H1 (cell line): ENCODE results near the gene BNC2. TPM values are rescaled to one million over a fixed set of nuclear protein-coding genes. Genes with fewer than 3 reads are reported as not detected.

Source experiments
- CTCF ChIA-PET: fragments of 300-600 bp; sonication (Branson Sonifier 250); formaldehyde crosslinking; loops from one replicate; lab custom pipeline; 2021; ENCODE audit not compliant: partially characterized antibody; lab: Charles Lee
- POLR2A ChIA-PET: fragments of 300-600 bp; sonication (Branson Sonifier 250); formaldehyde crosslinking; loops from one replicate; lab custom pipeline; 2021; ENCODE audit warnings: inconsistent platforms; ENCODE audit not compliant: partially characterized antibody; lab: Charles Lee
- DNase-seq, 2 experiments: peaks; one replicate each; pipeline versions ENCODE4 v3.0.0 to v3.0.0-alpha.2; 2010 to 2022; ENCODE audit warnings: low spot score in 2 of 2, low read depth in 1 of 2, mixed read lengths in 1 of 2
- FAIRE-seq: peaks from 2 replicates; lab custom pipeline; 2011; peaks lifted over from hg19 to GRCh38; lab: Jason Lieb, UNC
- H2AFZ ChIP-seq: 2 replicates; pipeline ENCODE4 v1.8.1; 2012; ENCODE audit warnings: low read length, inconsistent platforms
- H2AK5ac ChIP-seq: 2 replicates; pipeline ENCODE4 v1.6.1; 2013; ENCODE audit warnings: low read depth, low read length
- H2BK120ac ChIP-seq: replicated peaks from 2 replicates; pipeline ENCODE3; 2013; ENCODE audit warnings: low read depth, low read length, inconsistent platforms
- H2BK12ac ChIP-seq: 2 replicates; pipeline ENCODE4 v1.6.1; 2013; ENCODE audit warnings: low read depth, low read length
- H2BK15ac ChIP-seq: 2 replicates; pipeline ENCODE4 v1.6.1; 2013; ENCODE audit warnings: low read length
- H2BK20ac ChIP-seq: 2 replicates; pipeline ENCODE4 v1.6.1; 2013; ENCODE audit warnings: low read length
- H2BK5ac ChIP-seq: 2 replicates; pipeline ENCODE4 v1.6.1; 2013; ENCODE audit warnings: low read depth, low read length
- H3K14ac ChIP-seq: 2 replicates; pipeline ENCODE4 v1.6.1; 2013; ENCODE audit warnings: inconsistent platforms; ENCODE audit not compliant: insufficient read length
- H3K18ac ChIP-seq: 2 replicates; pipeline ENCODE4 v1.6.1; 2013; ENCODE audit warnings: low read length; ENCODE audit errors: extremely low read depth
- H3K23ac ChIP-seq: 2 replicates; pipeline ENCODE4 v1.6.1; 2013; ENCODE audit warnings: inconsistent platforms; ENCODE audit not compliant: insufficient read length
- H3K23me2 ChIP-seq: 2 replicates; pipeline ENCODE4 v1.6.1; 2013; ENCODE audit warnings: low read depth, low read length
- H3K27ac ChIP-seq: 2 replicates; pipeline ENCODE4 v1.6.1; 2011; ENCODE audit warnings: low read depth, low read length, inconsistent platforms
- H3K27me3 ChIP-seq, 4 experiments: replicated peaks in 1 of 4; 1 replicate in 1 of 4; 2 replicates in 3 of 4; pipeline versions ENCODE4 v1.6.1 to v1.8.1; 2011 to 2013; ENCODE audit warnings: low read length in 3 of 4, mild to moderate bottlenecking in 3 of 4, inconsistent platforms in 2 of 4, mixed read lengths in 2 of 4, moderate library complexity in 1 of 4; ENCODE audit not compliant: control insufficient read depth in 3 of 4, insufficient read depth in 3 of 4; ENCODE audit errors: extremely low read depth in 1 of 4
- H3K36me3 ChIP-seq, 4 experiments: 2 replicates each; pipeline versions ENCODE4 v1.6.1 to v1.8.1; 2011 to 2013; ENCODE audit warnings: mild to moderate bottlenecking in 4 of 4, low read length in 3 of 4, moderate library complexity in 2 of 4, control low read depth in 1 of 4, inconsistent platforms in 1 of 4; ENCODE audit not compliant: insufficient read depth in 4 of 4, control insufficient read depth in 2 of 4
- H3K4ac ChIP-seq: replicated peaks from 2 replicates; pipeline ENCODE3; 2013; ENCODE audit warnings: low read length, low read depth, mixed read lengths, inconsistent platforms; ENCODE audit not compliant: insufficient read length
- H3K4me1 ChIP-seq, 4 experiments: replicated peaks in 1 of 4; 1 replicate in 1 of 4; 2 replicates in 3 of 4; pipeline versions ENCODE4 v1.6.1 to v1.8.1; 2011 to 2013; ENCODE audit warnings: low read length in 3 of 4, inconsistent platforms in 2 of 4, mixed read lengths in 1 of 4; ENCODE audit not compliant: insufficient read depth in 4 of 4, control insufficient read depth in 3 of 4
- H3K4me2 ChIP-seq, 2 experiments: 2 replicates each; pipeline versions ENCODE4 v1.6.1 to v1.8.1; 2011 to 2013; ENCODE audit warnings: low read depth in 2 of 2, low read length in 2 of 2, control low read depth in 1 of 2, inconsistent platforms in 1 of 2, mild to moderate bottlenecking in 1 of 2; ENCODE audit not compliant: insufficient read depth in 1 of 2
- H3K4me3 ChIP-seq, 4 experiments: fragments of 200-600, 300-600 bp in 1 of 4; sonication (generic), shearing (Covaris generic), sonication (Bioruptor Twin) in 1 of 4; 2 replicates each; pipeline versions ENCODE4 v1.5.1 to v1.8.1; 2011 to 2016; ENCODE audit warnings: low read length in 4 of 4, low read depth in 3 of 4, control low read depth in 2 of 4, inconsistent platforms in 2 of 4, mild to moderate bottlenecking in 2 of 4, mixed read lengths in 1 of 4, moderate library complexity in 1 of 4; ENCODE audit not compliant: insufficient read depth in 2 of 4; ENCODE audit errors: extremely low read depth in 1 of 4
- H3K56ac ChIP-seq: replicated peaks from 2 replicates; pipeline ENCODE3; 2013; ENCODE audit warnings: low read depth, mild to moderate bottlenecking, mixed read lengths, low read length, inconsistent platforms; ENCODE audit not compliant: insufficient read length
- H3K79me1 ChIP-seq: 2 replicates; pipeline ENCODE4 v1.6.1; 2013; ENCODE audit warnings: low read depth, low read length, control low read depth
- H3K79me2 ChIP-seq, 2 experiments: 2 replicates each; pipeline versions ENCODE4 v1.6.1 to v1.8.1; 2012 to 2013; ENCODE audit warnings: low read length in 2 of 2, mild to moderate bottlenecking in 2 of 2, inconsistent platforms in 1 of 2; ENCODE audit not compliant: insufficient read depth in 2 of 2, control insufficient read depth in 1 of 2
- H3K9ac ChIP-seq, 4 experiments: replicated peaks in 1 of 4; 1 replicate in 1 of 4; 2 replicates in 3 of 4; pipeline versions ENCODE4 v1.6.1 to v1.8.1; 2011 to 2013; ENCODE audit warnings: low read depth in 3 of 4, low read length in 3 of 4, control low read depth in 2 of 4, mild to moderate bottlenecking in 2 of 4, moderate library complexity in 2 of 4, inconsistent platforms in 1 of 4; ENCODE audit errors: extremely low read depth in 1 of 4
- H3K9me3 ChIP-seq, 2 experiments: 2 replicates each; pipeline versions ENCODE4 v1.6.1 to v1.8.1; 2012 to 2013; ENCODE audit warnings: mild to moderate bottlenecking in 2 of 2, moderate library complexity in 2 of 2, control low read depth in 1 of 2, inconsistent platforms in 1 of 2, low read depth in 1 of 2, low read length in 1 of 2, mixed read lengths in 1 of 2; ENCODE audit not compliant: insufficient read depth in 2 of 2
- H4K20me1 ChIP-seq, 2 experiments: replicated peaks in 1 of 2; 2 replicates each; pipeline versions ENCODE3 to v1.8.1; 2011 to 2013; ENCODE audit warnings: inconsistent platforms in 2 of 2, low read length in 2 of 2, mild to moderate bottlenecking in 1 of 2; ENCODE audit not compliant: insufficient read depth in 2 of 2, control insufficient read depth in 1 of 2
- H4K5ac ChIP-seq: 2 replicates; pipeline ENCODE4 v1.6.1; 2013; ENCODE audit warnings: low read length, low read depth, mixed read lengths, inconsistent platforms; ENCODE audit not compliant: insufficient read length
- H4K8ac ChIP-seq: 2 replicates; pipeline ENCODE4 v1.8.0; 2013; ENCODE audit warnings: mild to moderate bottlenecking, moderate library complexity, low read length, inconsistent platforms; ENCODE audit not compliant: insufficient read depth; ENCODE audit errors: extremely low read depth
- H4K91ac ChIP-seq: replicated peaks from 2 replicates; pipeline ENCODE3; 2013; ENCODE audit warnings: low read length, mixed read lengths, inconsistent platforms; ENCODE audit not compliant: insufficient read length
- BACH1 ChIP-seq: IDR thresholded peaks from 2 replicates; pipeline ENCODE4 v1.6.1; 2012; ENCODE audit warnings: low read length, improper control_type of control experiment
- BCL11A ChIP-seq, 2 experiments: IDR thresholded peaks; one replicate each; pipeline ENCODE4 v1.6.1; 2011; ENCODE audit warnings: low read depth in 2 of 2, low read length in 2 of 2, mild to moderate bottlenecking in 2 of 2
- CHD2 ChIP-seq: IDR thresholded peaks from 2 replicates; pipeline ENCODE4 v1.6.1; 2012; ENCODE audit warnings: low read length, improper control_type of control experiment
- EP300 ChIP-seq, 2 experiments: IDR thresholded peaks; 1 replicate in 1 of 2; 2 replicates in 1 of 2; pipeline ENCODE4 v1.6.1; 2011 to 2012; ENCODE audit warnings: low read depth in 2 of 2, low read length in 2 of 2, mild to moderate bottlenecking in 2 of 2, borderline replicate concordance in 1 of 2, inconsistent platforms in 1 of 2, moderate library complexity in 1 of 2
- GABPA ChIP-seq: IDR thresholded peaks from 2 replicates; pipeline ENCODE4 v1.6.1; 2011; ENCODE audit warnings: mild to moderate bottlenecking, low read length, moderate library complexity, borderline replicate concordance; ENCODE audit not compliant: insufficient read depth
- HDAC6 ChIP-seq: IDR thresholded peaks from one replicate; pipeline ENCODE4 v1.7.1; 2012; ENCODE audit warnings: low read depth, mild to moderate bottlenecking, inconsistent platforms, low read length, moderate library complexity
- JUND ChIP-seq: IDR thresholded peaks from 2 replicates; pipeline ENCODE4 v1.6.1; 2011; ENCODE audit warnings: mild to moderate bottlenecking, improper control_type of control experiment, low read length
- KDM5A ChIP-seq: fragments of 200-600 bp; IDR thresholded peaks from 2 replicates; pipeline ENCODE4 v1.7.1; 2012; ENCODE audit warnings: mild to moderate bottlenecking, low read length, inconsistent platforms, mixed read lengths
- PHF8 ChIP-seq: fragments of 200-600 bp; sonication (generic); conservative IDR thresholded peaks from 2 replicates; pipeline ENCODE4 v1.7.1; 2012; ENCODE audit warnings: low read depth, mild to moderate bottlenecking, inconsistent platforms, low read length, moderate library complexity
- RNF2 ChIP-seq: fragments of 200-900, 300-1000 bp; sonication (generic); IDR thresholded peaks from 2 replicates; pipeline ENCODE4 v1.7.1; 2016; ENCODE audit warnings: borderline replicate concordance, low read depth, mild to moderate bottlenecking, antibody characterized with exemption, low read length; ENCODE audit not compliant: poor library complexity, severe bottlenecking; ENCODE audit errors: missing control alignments
- RXRA ChIP-seq: IDR thresholded peaks from 2 replicates; pipeline ENCODE4 v1.6.1; 2011; ENCODE audit warnings: low read depth, mild to moderate bottlenecking, low read length, moderate library complexity; ENCODE audit not compliant: insufficient read depth
- SIRT6 ChIP-seq: IDR thresholded peaks from one replicate; pipeline ENCODE4 v1.7.1; 2012; ENCODE audit warnings: low read length, inconsistent platforms
- SP2 ChIP-seq: IDR thresholded peaks from 2 replicates; pipeline ENCODE4 v1.6.1; 2012; ENCODE audit warnings: mild to moderate bottlenecking, low read length, inconsistent platforms
- WGBS, 2 experiments: shearing (Covaris generic) in 1 of 2; methylation state at CpG; one replicate each; pipeline versions ENCODE4 v1.1.6 to v1.1.7; 2013 to 2015; ENCODE audit warnings: low lambda C conversion rate in 2 of 2, mixed read lengths in 2 of 2, inconsistent platforms in 1 of 2, low coverage in 1 of 2, missing lambda C conversion rate in 1 of 2; ENCODE audit not compliant: insufficient replicate concordance in 2 of 2, insufficient coverage in 1 of 2, insufficient read length in 1 of 2; ENCODE audit errors: extremely low coverage in 1 of 2, missing lambda C conversion rate in 1 of 2; 5-methylcytosine and 5-hydroxymethylcytosine counted together
- polyA plus RNA-seq, 7 experiments: library from polyadenylated mRNA; depleted of rRNA in 3 of 7; stranded (reverse) in 5 of 7; unstranded in 2 of 7; fragments of >200 nt in 5 of 7; fragments of 200-250 nt in 2 of 7; gene quantifications; 1 replicate in 5 of 7; 2 replicates in 1 of 7; 4 replicates in 1 of 7; pipeline versions ENCODE4 v1.2.1 to v1.2.3, GENCODE V29; 2011 to 2013; ENCODE audit warnings: missing spikeins in 2 of 7, mixed read lengths in 2 of 7
- total RNA-seq: library from RNA; stranded (reverse); fragmentation: NEBNext Ultra II Directional; extraction: Animal tissue kit (Norgen Biotek cat#: 25700); gene quantifications from 2 replicates; pipeline ENCODE4 v1.2.1, GENCODE V29; 2021
- TF ChIP-seq, protein P1 (sequence below): IDR thresholded peaks from 2 replicates; pipeline ENCODE4 v1.6.1; 2012; ENCODE audit warnings: inconsistent platforms

Gene BNC2
- total and polyA plus RNA-seq, 2 of the 8 experiments (the other 6 are each of a cell fraction or from before 2014, with no cell fraction given) = 16.0 to 26.8 TPM

DNA sequence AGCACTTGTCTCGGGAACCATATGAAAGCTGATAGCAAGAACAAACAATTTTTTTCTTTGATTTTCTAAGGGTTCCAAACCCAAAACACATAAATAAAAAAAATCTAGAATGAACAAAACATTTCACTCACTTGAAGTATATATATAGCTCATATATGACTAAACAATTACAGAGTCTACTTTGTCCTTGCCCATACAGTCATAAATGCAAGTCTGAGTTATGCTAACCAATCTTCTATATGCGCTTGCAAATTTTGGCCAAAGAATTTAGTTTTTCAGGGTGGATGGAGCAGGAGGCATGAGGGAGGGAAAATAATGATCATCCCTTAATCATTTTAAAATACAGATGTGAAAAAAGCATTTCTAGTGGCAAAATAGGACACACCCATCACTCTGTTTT, 370.1 kb downstream of the BNC2 start:
- H3K14ac ChIP-seq = no peak overlapping the region
- no peak overlapping the region for H2BK120ac ChIP-seq
- POLR2A ChIA-PET = interaction anchor here (1.4 kb wide), 1 partner anchor 16 kb away, joined by 3 read pairs; no protein-coding TSS in a partner anchor
- FAIRE-seq (no peak), DNase-seq (no peak)
- 83% methylated on average over 2 of the region's 2 CpGs; no CpG with 5 or more reads in 1 of the 2 experiments for WGBS, 2 experiments
- no peak overlapping the region for H2AFZ ChIP-seq
- no peaks in the 10 kb centered on the region for H3K9me3 ChIP-seq
- H3K79me2 ChIP-seq = no peaks in the 10 kb centered on the region
- peaks cover 0 to 1% of the 10 kb centered on the region in 2 experiments for H4K20me1 ChIP-seq
- H3K4me1 ChIP-seq = peaks cover 0 to 2% (median 0%) of the 10 kb centered on the region in 4 experiments; a peak in 1 of 7 replicates
- H4K8ac ChIP-seq = no peak overlapping the region
- no peak overlapping the region for H2BK20ac ChIP-seq
- H2BK15ac ChIP-seq = no peak overlapping the region
- H2BK12ac ChIP-seq = no peak overlapping the region
- no peak overlapping the region for H3K4ac ChIP-seq
- H3K18ac ChIP-seq = no peak overlapping the region
- no peaks in the 10 kb centered on the region; the same call in 1 of the 2 replicates for H3K79me1 ChIP-seq
- H4K91ac ChIP-seq = no peak overlapping the region
- no peaks in the 10 kb centered on the region for H3K36me3 ChIP-seq
- CTCF ChIA-PET = interaction anchor here (1.2 kb wide), 1 partner anchor 14 kb away, joined by 3 read pairs; no protein-coding TSS in a partner anchor
- H2BK5ac ChIP-seq = no peak overlapping the region
- no peak overlapping the region for H3K56ac ChIP-seq
- H3K27ac ChIP-seq = no peak overlapping the region
- H3K4me3 ChIP-seq = no peak overlapping the region
- H3K4me2 ChIP-seq = no peak overlapping the region
- H3K9ac ChIP-seq = no peak overlapping the region
- no peak overlapping the region for H2AK5ac ChIP-seq
- no peaks in the 10 kb centered on the region for H3K27me3 ChIP-seq
- no peaks in the 10 kb centered on the region for H3K23me2 ChIP-seq
- no peak overlapping the region for H3K23ac ChIP-seq
- no peak overlapping the region for H4K5ac ChIP-seq
- TF ChIP-seq KDM5A (no peak), SP2 (no peak), BACH1 (no peak), HDAC6 (no peak), RNF2 (no peak), BCL11A (IDR thresholded peaks at IDR 0.05; ENCODE audit: low read depth in 2 of 2, low read length in 2 of 2) (no peak), EP300 (IDR thresholded peaks at IDR 0.05; ENCODE audit: borderline replicate concordance in 1 of 2, low read depth in 2 of 2, low read length in 2 of 2) (no peak), RXRA (no peak), JUND (no peak), PHF8 (no peak), CHD2 (no peak), GABPA (no peak), SIRT6 (no peak)
- TF ChIP-seq, protein P1, sequence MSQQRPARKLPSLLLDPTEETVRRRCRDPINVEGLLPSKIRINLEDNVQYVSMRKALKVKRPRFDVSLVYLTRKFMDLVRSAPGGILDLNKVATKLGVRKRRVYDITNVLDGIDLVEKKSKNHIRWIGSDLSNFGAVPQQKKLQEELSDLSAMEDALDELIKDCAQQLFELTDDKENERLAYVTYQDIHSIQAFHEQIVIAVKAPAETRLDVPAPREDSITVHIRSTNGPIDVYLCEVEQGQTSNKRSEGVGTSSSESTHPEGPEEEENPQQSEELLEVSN = no peak
